ENCODE measurements around the gene SORBS2.

SORBS2 gene

DNA sequence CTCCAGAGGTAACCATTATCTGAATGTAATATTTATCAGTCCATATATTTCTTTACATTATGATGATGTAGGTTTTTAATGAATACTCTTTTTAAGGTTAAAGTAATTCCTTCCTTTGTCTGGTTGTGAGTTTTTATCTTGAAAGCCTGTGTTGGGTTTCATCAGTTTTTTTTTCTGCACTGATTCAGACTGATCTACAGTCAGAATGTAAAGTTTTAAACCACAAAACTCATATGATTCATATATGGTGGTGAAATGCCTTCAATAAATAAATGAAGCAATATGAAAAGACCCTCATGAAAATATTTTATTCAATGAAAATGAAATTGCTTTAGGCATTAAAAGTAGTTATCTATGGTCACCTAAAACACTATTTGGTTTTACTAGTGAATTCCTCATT is 47.1 kb downstream of the SORBS2 start:
- no peak overlapping the region for H3K4me2 ChIP-seq (ENCODE audit: low read length)
- H3K4me1 ChIP-seq (ENCODE audit: low read length), result no peaks in the 10 kb centered on the region
- H3K9me3 ChIP-seq (ENCODE audit: insufficient read depth, low read length), result no peaks in the 10 kb centered on the region
- H3K27ac ChIP-seq (ENCODE audit: low read length), result no peak overlapping the region
- no peaks in the 10 kb centered on the region for H4K20me1 ChIP-seq (ENCODE audit: insufficient read depth, low read length)
- H3K4me3 ChIP-seq (ENCODE audit: low read length), result no peak overlapping the region
- no peaks in the 10 kb centered on the region for H3K36me3 ChIP-seq (replicated peaks; ENCODE audit: low read depth, low read length)
- TF ChIP-seq, protein P1, sequence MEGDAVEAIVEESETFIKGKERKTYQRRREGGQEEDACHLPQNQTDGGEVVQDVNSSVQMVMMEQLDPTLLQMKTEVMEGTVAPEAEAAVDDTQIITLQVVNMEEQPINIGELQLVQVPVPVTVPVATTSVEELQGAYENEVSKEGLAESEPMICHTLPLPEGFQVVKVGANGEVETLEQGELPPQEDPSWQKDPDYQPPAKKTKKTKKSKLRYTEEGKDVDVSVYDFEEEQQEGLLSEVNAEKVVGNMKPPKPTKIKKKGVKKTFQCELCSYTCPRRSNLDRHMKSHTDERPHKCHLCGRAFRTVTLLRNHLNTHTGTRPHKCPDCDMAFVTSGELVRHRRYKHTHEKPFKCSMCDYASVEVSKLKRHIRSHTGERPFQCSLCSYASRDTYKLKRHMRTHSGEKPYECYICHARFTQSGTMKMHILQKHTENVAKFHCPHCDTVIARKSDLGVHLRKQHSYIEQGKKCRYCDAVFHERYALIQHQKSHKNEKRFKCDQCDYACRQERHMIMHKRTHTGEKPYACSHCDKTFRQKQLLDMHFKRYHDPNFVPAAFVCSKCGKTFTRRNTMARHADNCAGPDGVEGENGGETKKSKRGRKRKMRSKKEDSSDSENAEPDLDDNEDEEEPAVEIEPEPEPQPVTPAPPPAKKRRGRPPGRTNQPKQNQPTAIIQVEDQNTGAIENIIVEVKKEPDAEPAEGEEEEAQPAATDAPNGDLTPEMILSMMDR (IDR thresholded peaks at IDR 0.05; ENCODE audit: low read depth, low read length), result no peak
- no peak for TF ChIP-seq EZH2phosphoT487 (IDR thresholded peaks at IDR 0.05; ENCODE audit: low read depth)
- no peak overlapping the region for H3K9ac ChIP-seq (ENCODE audit: low read length)
- no peaks in the 10 kb centered on the region for H3K79me2 ChIP-seq (ENCODE audit: low read length)
- no peaks in the 10 kb centered on the region for H3K27me3 ChIP-seq (ENCODE audit: low read depth, low read length)
- no peak overlapping the region for H2AFZ ChIP-seq (ENCODE audit: low read depth, low read length)

DNA sequence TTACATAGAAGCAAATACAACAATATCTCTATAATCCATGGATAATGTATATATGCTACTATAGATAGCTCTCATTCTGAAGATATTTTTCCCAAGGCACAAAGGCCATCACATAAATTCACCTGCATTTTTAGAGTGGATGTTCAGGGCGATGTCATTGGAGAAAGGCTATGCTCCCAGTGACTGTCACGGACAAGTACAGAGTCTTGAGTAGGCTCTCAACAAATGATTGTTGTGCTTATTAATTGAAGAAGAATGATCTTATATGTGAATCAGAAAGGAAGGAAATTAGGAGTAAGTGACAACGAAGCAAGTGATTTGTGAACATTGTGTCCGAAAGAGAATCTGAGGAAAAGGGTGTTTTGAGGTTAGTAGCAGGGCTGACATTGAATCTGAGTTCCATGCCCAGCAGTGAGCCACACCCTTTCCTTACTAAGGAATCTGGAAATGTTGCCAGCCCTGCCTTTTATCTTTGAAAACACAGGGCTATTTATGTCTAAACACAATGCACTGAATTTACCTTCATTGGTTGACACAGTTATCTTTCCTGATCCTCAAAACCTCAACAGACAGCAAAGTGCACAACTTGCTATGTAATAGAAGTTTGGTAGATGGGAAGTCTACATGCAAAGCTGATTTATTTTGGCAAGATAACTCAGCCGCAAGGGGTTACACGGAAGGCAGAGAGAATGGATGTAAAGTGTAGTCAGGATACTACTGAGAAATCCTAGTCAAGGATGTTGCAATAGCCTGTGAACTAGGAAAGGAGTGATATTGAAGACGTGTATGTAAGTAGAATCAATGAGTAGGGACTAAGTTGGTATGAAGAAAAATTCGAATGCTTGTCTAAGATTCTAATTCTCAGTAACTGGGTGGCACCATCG is 50.4 kb downstream of the SORBS2 start:
- no peak overlapping the region for H2AFZ ChIP-seq (ENCODE audit: low read depth, low read length)
- no peak overlapping the region for H3K4me3 ChIP-seq (ENCODE audit: low read length)
- TF ChIP-seq, protein P1 (IDR thresholded peaks at IDR 0.05; ENCODE audit: low read depth, low read length), result no peak
- no peak for TF ChIP-seq EZH2phosphoT487 (IDR thresholded peaks at IDR 0.05; ENCODE audit: low read depth)
- H3K36me3 ChIP-seq (replicated peaks; ENCODE audit: low read depth, low read length), result no peaks in the 10 kb centered on the region
- no peaks in the 10 kb centered on the region for H3K27me3 ChIP-seq (ENCODE audit: low read depth, low read length)
- no peak overlapping the region for H3K27ac ChIP-seq (ENCODE audit: low read length)
- no peaks in the 10 kb centered on the region for H3K4me1 ChIP-seq (ENCODE audit: low read length)
- H3K4me2 ChIP-seq (ENCODE audit: low read length), result no peak overlapping the region
- H3K79me2 ChIP-seq (ENCODE audit: low read length), result no peaks in the 10 kb centered on the region
- no peaks in the 10 kb centered on the region for H3K9me3 ChIP-seq (ENCODE audit: insufficient read depth, low read length)
- no peaks in the 10 kb centered on the region for H4K20me1 ChIP-seq (ENCODE audit: insufficient read depth, low read length)
- no peak overlapping the region for H3K9ac ChIP-seq (ENCODE audit: low read length)

DNA sequence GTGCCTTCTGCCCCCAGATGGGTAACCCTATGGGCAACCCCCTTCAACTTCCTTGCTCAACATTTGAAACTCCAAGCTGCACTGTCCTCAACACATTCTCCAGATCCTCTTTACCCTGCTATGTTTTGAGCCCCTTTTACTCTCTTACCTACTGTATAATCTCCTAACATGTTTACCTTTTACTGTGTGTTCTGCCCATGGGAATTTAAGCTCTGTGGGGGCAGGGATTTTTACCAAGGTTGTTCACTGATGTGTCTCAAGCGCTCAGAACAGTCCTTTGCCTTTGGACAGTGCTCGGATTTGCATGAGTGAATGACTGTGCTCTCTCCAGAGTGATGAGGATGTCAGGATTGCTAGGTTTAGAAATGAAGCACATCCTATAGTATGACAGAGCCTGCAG is 53.2 kb downstream of the SORBS2 start:
- H4K20me1 ChIP-seq (ENCODE audit: insufficient read depth, low read length), result no peaks in the 10 kb centered on the region
- TF ChIP-seq EZH2phosphoT487 (IDR thresholded peaks at IDR 0.05; ENCODE audit: low read depth), result no peak
- TF ChIP-seq, protein P1 (IDR thresholded peaks at IDR 0.05; ENCODE audit: low read depth, low read length), result no peak
- no peaks in the 10 kb centered on the region for H3K9me3 ChIP-seq (ENCODE audit: insufficient read depth, low read length)
- H3K4me1 ChIP-seq (ENCODE audit: low read length), result no peaks in the 10 kb centered on the region
- H3K4me2 ChIP-seq (ENCODE audit: low read length), result no peak overlapping the region
- H3K27me3 ChIP-seq (ENCODE audit: low read depth, low read length), result no peaks in the 10 kb centered on the region
- H3K79me2 ChIP-seq (ENCODE audit: low read length), result no peaks in the 10 kb centered on the region
- no peak overlapping the region for H3K9ac ChIP-seq (ENCODE audit: low read length)
- H2AFZ ChIP-seq (ENCODE audit: low read depth, low read length), result no peak overlapping the region
- H3K36me3 ChIP-seq (replicated peaks; ENCODE audit: low read depth, low read length), result no peaks in the 10 kb centered on the region
- no peak overlapping the region for H3K27ac ChIP-seq (ENCODE audit: low read length)
- no peak overlapping the region for H3K4me3 ChIP-seq (ENCODE audit: low read length)

DNA sequence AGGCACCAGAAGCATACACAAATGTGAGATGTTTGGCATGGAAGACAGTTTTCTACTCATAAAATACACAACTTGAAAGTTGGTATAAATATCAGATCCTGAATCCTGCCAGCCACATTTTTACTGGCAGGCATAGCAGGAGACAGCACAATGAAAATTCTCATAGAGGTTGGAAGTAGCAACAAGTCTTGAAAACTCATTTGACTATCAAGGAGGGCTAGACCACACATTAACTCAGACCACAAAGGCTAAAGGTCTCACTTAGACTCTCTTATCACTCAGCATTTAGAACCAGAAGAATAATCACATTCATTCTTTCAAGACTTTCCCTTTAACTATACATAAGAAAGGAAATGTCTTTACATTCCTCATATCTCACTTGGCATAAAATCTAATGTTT is 56.5 kb downstream of the SORBS2 start:
- H4K20me1 ChIP-seq (ENCODE audit: insufficient read depth, low read length), result no peaks in the 10 kb centered on the region
- no peaks in the 10 kb centered on the region for H3K27me3 ChIP-seq (ENCODE audit: low read depth, low read length)
- no peaks in the 10 kb centered on the region for H3K36me3 ChIP-seq (replicated peaks; ENCODE audit: low read depth, low read length)
- no peak overlapping the region for H3K4me3 ChIP-seq (ENCODE audit: low read length)
- H3K79me2 ChIP-seq (ENCODE audit: low read length), result no peaks in the 10 kb centered on the region
- no peak overlapping the region for H3K9ac ChIP-seq (ENCODE audit: low read length)
- no peaks in the 10 kb centered on the region for H3K9me3 ChIP-seq (ENCODE audit: insufficient read depth, low read length)
- no peak for TF ChIP-seq EZH2phosphoT487 (IDR thresholded peaks at IDR 0.05; ENCODE audit: low read depth)
- TF ChIP-seq, protein P1 (IDR thresholded peaks at IDR 0.05; ENCODE audit: low read depth, low read length), result no peak
- H3K27ac ChIP-seq (ENCODE audit: low read length), result no peak overlapping the region
- H2AFZ ChIP-seq (ENCODE audit: low read depth, low read length), result no peak overlapping the region
- no peaks in the 10 kb centered on the region for H3K4me1 ChIP-seq (ENCODE audit: low read length)
- no peak overlapping the region for H3K4me2 ChIP-seq (ENCODE audit: low read length)
